Neutrophil (primary cell): ENCODE measurements around the gene CLEC2D.
A peak's percentile ranks its signal among the peaks of the same experiment; 100 is the strongest.
"Not testable (repeated sequence)": the region's sequence is repeated elsewhere in the genome, so short reads cannot be mapped to it uniquely, and the experiment has no call there.

ENCODE experiments used
- H3K27ac ChIP-seq: fragments of 200-600 bp; sonication (generic); 2 replicates; pipeline ENCODE4 v1.5.1; 2016; ENCODE audit warnings: mild to moderate bottlenecking, moderate library complexity
- H3K27me3 ChIP-seq: fragments of 200-600 bp; sonication (generic); 2 replicates; pipeline ENCODE4 v1.6.0; 2016; ENCODE audit warnings: mild to moderate bottlenecking
- H3K36me3 ChIP-seq: fragments of 200-600 bp; sonication (generic); 2 replicates; pipeline ENCODE4 v1.5.1; 2017
- H3K4me1 ChIP-seq, 2 experiments: fragments of 200-600 bp in 1 of 2; sonication (generic) in 1 of 2; 1 replicate in 1 of 2; 2 replicates in 1 of 2; pipeline versions ENCODE4 v1.5.1 to v1.6.1; 2013 to 2016; ENCODE audit warnings: low read depth in 1 of 2, low read length in 1 of 2, mild to moderate bottlenecking in 1 of 2, moderate library complexity in 1 of 2; ENCODE audit not compliant: control insufficient read depth in 1 of 2, insufficient read depth in 1 of 2
- H3K4me3 ChIP-seq, 2 experiments: fragments of 200-600 bp in 1 of 2; sonication (generic) in 1 of 2; 1 replicate in 1 of 2; 2 replicates in 1 of 2; pipeline ENCODE4 v1.5.1; 2013 to 2016; ENCODE audit warnings: low read depth in 1 of 2, low read length in 1 of 2, mild to moderate bottlenecking in 1 of 2, moderate library complexity in 1 of 2
- H3K9me3 ChIP-seq: fragments of 200-600 bp; sonication (generic); 2 replicates; pipeline ENCODE4 v1.5.1; 2016
- CTCF ChIP-seq: fragments of 200-600 bp; sonication (generic); IDR thresholded peaks from 2 replicates; pipeline ENCODE4 v1.5.1; 2016; ENCODE audit warnings: antibody characterized with exemption

Gene CLEC2D

GRCh38 chr12:9642606-9643265 lies 26.8 kb upstream of the CLEC2D start:
- H3K4me1 ChIP-seq, result peaks cover 4 to 6% of the 10 kb centered on the region in 2 experiments
- H3K27ac ChIP-seq, result no peak overlapping the region
- no peaks in the 10 kb centered on the region for H3K36me3 ChIP-seq
- no peak overlapping the region for H3K4me3 ChIP-seq
- H3K9me3 ChIP-seq, result no peaks in the 10 kb centered on the region
- no peaks in the 10 kb centered on the region for H3K27me3 ChIP-seq
- no peak for TF ChIP-seq CTCF

- H3K4me3 ChIP-seq, result no peak overlapping the region
- no peaks in the 10 kb centered on the region for H3K9me3 ChIP-seq
- no peak for TF ChIP-seq CTCF
- H3K4me1 ChIP-seq, result peaks cover 7 to 8% of the 10 kb centered on the region in 2 experiments
- H3K36me3 ChIP-seq, result no peaks in the 10 kb centered on the region
- no peak overlapping the region for H3K27ac ChIP-seq
- H3K27me3 ChIP-seq, result no peaks in the 10 kb centered on the region
These were observed 26.2 kb upstream of the CLEC2D start for GRCh38 chr12:9643266-9643660.

GRCh38 chr12:9644985-9645551 lies 24.4 kb upstream of the CLEC2D start:
- not testable (repeated sequence) for H3K36me3 ChIP-seq, H3K27ac ChIP-seq, H3K27me3 ChIP-seq, H3K9me3 ChIP-seq, H3K4me3 ChIP-seq
- H3K4me1 ChIP-seq, result peaks cover 22 to 25% of the 10 kb centered on the region in 2 experiments

- Histone ChIP-seq H3K27me3 (no peaks in the 10 kb centered on the region), H3K4me1 (peaks cover 41 to 46% of the 10 kb centered on the region in 2 experiments), H3K36me3 (no peaks in the 10 kb centered on the region), H3K4me3 (peak overlapping the region; percentile 75 to 85), H3K9me3 (no peaks in the 10 kb centered on the region), H3K27ac (peak overlapping the region; percentile 90)
- TF ChIP-seq CTCF, result no peak
These were observed 22.4 kb upstream of the CLEC2D start for GRCh38 chr12:9646794-9647781.

GRCh38 chr12:9647825-9648700 lies 21.4 kb upstream of the CLEC2D start:
- no peaks in the 10 kb centered on the region for H3K9me3 ChIP-seq
- H3K4me1 ChIP-seq, result peaks cover 50 to 55% of the 10 kb centered on the region in 2 experiments
- no peaks in the 10 kb centered on the region for H3K27me3 ChIP-seq
- no peaks in the 10 kb centered on the region for H3K36me3 ChIP-seq
- no peak for TF ChIP-seq CTCF
- H3K4me3 ChIP-seq, result peak overlapping the region; percentile 75 to 85
- peak overlapping the region; percentile 90 for H3K27ac ChIP-seq
